ENCODE measurements around the gene CASP7.

The CASP7 gene

GRCh38 chr10:113712755-113713639, 33.3 kb downstream of the CASP7 start:
- no peak for DNase-seq (ENCODE audit: low spot score)

GRCh38 chr10:113713640-113713982, 33.9 kb downstream of the CASP7 start:
- DNase-seq (ENCODE audit: low spot score), result no peak

GRCh38 chr10:113716109-113716910, 36.6 kb downstream of the CASP7 start:
- DNase-seq (ENCODE audit: low spot score), result no peak

- peak; percentile 41 for DNase-seq (ENCODE audit: low spot score)
These were observed 39.5 kb downstream of the CASP7 start for GRCh38 chr10:113718969-113719822.

- no peak for DNase-seq (ENCODE audit: low spot score)
These were observed 40.7 kb downstream of the CASP7 start for GRCh38 chr10:113720386-113720785.

- DNase-seq (ENCODE audit: low spot score), result no peak
These were observed 52.6 kb downstream of the CASP7 start for GRCh38 chr10:113732160-113732881.

GRCh38 chr10:113732966-113733365, 53.3 kb downstream of the CASP7 start:
- DNase-seq (ENCODE audit: low spot score), result no peak

GRCh38 chr10:113733635-113734034, 53.9 kb downstream of the CASP7 start:
- DNase-seq (ENCODE audit: low spot score), result no peak

- DNase-seq (ENCODE audit: low spot score), result peak; percentile 42
These were observed 56.2 kb downstream of the CASP7 start for GRCh38 chr10:113735913-113736312.

GRCh38 chr10:113736576-113736975, 56.9 kb downstream of the CASP7 start:
- DNase-seq (ENCODE audit: low spot score), result no peak

GRCh38 chr10:113739031-113739430, 59.3 kb downstream of the CASP7 start:
- no peak for DNase-seq (ENCODE audit: low spot score)

- no peak for DNase-seq (ENCODE audit: low spot score)
These were observed 59.9 kb downstream of the CASP7 start for GRCh38 chr10:113739577-113739976.

- DNase-seq (ENCODE audit: low spot score), result no peak
These were observed 61.1 kb downstream of the CASP7 start for GRCh38 chr10:113740850-113741249.

- DNase-seq (ENCODE audit: low spot score), result no peak
These were observed 62.8 kb downstream of the CASP7 start for GRCh38 chr10:113742466-113742865.

- DNase-seq (ENCODE audit: low spot score), result no peak
These were observed 63.9 kb downstream of the CASP7 start for GRCh38 chr10:113743594-113743993.

- DNase-seq (ENCODE audit: low spot score), result no peak
These were observed 65.7 kb downstream of the CASP7 start for GRCh38 chr10:113745374-113745773.

- no peak for DNase-seq (ENCODE audit: low spot score)
These were observed 66.7 kb downstream of the CASP7 start for GRCh38 chr10:113746217-113746957.

GRCh38 chr10:113751181-113751732, 71.5 kb downstream of the CASP7 start, which contains the start of gene PLEKHS1:
Gene PLEKHS1 (plus strand): TSS chr10:113751682. CDS start chr10:113755278, 3,596 bp downstream.
- DNase-seq (ENCODE audit: low spot score), result peak; percentile 8

GRCh38 chr10:113752553-113752952, 72.8 kb downstream of the CASP7 start:
- no peak for DNase-seq (ENCODE audit: low spot score)

- DNase-seq (ENCODE audit: low spot score), result no peak
These were observed 73.4 kb downstream of the CASP7 start for GRCh38 chr10:113753020-113753692.

Data from SW480 (cell line).